ENCODE data around the gene ATG16L2.
"Not testable (repeated sequence)": the region's sequence is repeated elsewhere in the genome, so short reads cannot be mapped to it uniquely, and the experiment has no call there.

ATG16L2 gene

GRCh38 chr11:72826942-72827480 is 12.8 kb downstream of the ATG16L2 start:
- no peak for DNase-seq

GRCh38 chr11:72827656-72828055 is 13.4 kb downstream of the ATG16L2 start:
- not testable (repeated sequence) for DNase-seq

DNA sequence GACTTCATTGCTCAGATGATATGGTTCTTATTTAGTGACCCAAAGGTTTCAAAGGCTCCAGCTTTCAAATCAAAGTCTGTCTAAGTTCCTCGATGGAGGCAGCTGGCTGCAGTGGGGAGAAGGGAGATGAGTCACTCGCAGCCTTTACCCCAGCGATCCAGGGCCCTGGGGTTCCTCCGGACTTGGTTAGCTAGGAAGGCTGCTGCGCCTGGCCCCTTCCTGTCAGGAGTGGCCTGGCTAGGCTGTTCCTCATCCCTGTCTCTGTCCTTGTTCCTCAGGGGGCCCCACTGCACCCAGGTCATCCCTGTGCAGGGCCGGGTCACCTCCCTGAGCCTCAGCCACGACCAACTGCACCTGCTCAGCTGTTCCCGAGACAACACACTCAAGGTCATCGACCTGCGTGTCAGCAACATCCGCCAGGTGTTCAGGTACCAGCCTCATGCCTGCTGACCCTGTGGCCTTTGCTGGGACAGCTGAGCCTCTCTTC is 13.9 kb downstream of the ATG16L2 start:
- no peak for DNase-seq

GRCh38 chr11:72828692-72829101 is 14.5 kb downstream of the ATG16L2 start:
- DNase-seq, result no peak

DNA sequence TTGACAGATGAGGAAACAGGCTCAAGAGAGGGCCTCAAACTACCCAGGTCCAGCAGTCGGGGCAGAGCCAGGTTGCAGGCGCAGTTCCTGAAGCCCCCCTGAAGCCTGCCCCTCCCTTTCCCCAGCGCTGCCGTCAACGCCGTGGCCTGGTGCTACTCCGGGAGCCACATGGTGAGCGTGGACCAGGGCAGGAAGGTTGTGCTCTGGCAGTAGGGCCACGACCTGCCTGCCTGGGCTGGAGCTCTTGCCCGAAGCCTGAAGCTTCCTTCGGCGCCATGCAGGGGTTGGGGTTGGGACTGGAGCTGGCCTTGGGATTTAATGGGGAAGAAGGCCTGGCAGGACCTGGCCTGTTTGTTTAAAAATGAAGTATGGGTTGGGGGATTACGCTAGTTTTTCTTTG is 15.0 kb downstream of the ATG16L2 start:
- no peak for DNase-seq

- DNase-seq, result no peak
These were observed 15.8 kb downstream of the ATG16L2 start for GRCh38 chr11:72829884-72830533.

DNA sequence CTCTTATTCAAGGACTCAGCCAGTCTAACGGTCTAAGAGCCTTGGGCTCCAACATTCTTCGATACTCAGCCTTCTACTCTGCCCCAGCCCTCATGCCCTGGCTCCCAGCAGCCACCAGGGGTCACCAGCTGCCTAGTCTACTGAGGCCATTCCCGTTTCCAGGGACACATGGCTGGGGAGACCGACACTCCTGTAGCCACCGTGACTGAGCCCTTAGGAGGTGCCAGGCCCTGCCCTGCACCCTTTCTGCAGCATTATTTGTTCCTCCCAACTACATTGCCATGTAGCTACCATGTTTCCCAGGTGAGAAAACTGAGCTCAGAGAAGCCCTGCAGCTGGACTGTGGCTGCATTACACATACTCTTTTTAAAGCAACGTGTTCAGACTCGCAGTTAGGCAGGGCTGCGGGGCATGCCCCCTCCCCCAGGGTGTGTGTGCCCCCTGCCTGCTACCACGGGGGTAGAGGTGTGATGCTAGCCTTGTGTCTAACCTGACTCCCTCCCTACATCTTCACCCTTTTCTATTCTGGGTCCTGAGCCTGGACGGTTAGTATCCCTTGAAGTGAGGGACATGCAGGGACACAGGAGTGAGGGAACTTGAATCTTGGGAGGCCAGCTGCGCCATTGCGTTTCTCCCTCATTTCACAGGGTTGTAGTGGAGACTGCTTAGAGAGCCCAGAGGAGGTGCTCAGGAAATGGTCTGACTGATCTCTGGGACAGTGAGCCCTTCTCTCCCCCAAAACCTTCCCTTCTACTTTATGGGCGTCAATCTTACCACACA is 17.5 kb downstream of the ATG16L2 start:
- DNase-seq, result peak; percentile 72

- no peak for DNase-seq
These were observed 18.3 kb downstream of the ATG16L2 start for GRCh38 chr11:72832301-72833082.

DNA sequence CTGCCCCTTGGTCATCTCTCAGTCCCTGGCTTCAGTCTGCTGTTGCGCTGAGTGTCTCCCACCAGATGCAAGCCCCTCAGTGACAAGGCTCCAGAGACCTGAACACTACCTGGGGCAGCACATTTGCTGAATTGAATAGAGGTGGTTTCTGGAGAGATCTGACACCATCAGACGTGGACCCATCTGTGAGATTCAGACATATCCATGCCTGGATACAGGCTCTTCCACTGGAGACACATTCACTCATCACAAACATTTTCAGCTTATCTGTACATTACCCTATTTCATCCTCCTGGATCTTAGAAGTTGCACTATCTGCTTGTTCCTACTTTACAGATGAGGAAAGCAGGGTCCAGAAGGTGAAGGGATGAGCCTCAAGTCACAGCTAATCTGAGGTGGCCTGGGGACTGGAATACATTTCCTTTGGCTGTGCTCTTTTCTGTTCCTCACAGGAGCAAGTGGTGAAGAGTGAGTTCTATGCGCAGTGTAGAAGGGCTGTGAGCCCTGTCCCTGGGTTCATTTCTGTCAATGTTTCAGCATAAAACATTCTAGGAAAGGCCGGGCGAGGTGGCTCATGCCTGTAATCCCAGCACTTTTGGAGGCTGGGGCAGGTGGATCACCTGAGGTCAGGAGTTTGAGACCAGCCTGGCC is 19.0 kb downstream of the ATG16L2 start:
- no peak for DNase-seq

- no peak for DNase-seq
These were observed 19.7 kb downstream of the ATG16L2 start for GRCh38 chr11:72833811-72834493.

DNA sequence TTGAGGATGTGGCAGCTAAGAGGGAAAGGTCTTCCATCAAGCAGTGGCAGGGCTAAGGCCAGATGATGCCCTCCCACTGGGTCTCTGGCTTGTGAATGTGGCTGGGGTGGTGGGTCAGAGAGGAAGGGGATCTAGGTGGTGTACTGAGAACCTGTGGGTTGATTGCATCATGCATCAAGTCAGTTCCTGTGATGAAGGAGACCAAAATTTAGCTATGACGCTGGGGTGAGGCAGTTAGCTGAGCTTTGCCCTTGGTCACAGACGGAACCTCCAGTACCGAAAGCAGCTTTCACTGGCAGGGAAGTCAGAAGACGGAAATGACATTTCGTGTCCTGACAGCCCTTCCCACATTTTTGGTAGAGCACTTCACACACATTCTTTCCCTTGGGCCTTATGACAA is 20.7 kb downstream of the ATG16L2 start:
- no peak for DNase-seq

- no peak for DNase-seq
These were observed 21.9 kb downstream of the ATG16L2 start for GRCh38 chr11:72836111-72836510.

GRCh38 chr11:72838691-72839305 is 24.6 kb downstream of the ATG16L2 start:
- no peak for DNase-seq

GRCh38 chr11:72840780-72841179 is 26.6 kb downstream of the ATG16L2 start:
- no peak for DNase-seq

DNA sequence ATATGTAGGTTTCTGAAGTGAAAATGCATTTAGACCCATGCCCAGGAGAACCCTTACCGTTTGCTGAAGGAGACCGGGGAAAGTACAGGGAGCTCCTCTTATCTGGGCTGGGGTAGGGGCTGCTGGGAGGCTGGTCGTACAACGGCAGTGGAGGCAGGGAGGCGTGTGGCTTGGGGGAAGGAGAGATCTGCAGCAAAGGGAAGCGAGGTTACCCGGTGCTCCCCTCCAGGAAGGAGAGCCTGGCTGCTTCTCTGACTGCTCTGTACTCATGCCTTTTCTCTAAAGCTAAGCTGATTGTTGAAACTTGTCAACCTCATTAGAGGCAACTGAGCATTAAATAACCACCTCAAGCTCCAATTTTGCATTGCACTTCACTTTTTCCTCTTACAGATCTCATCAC is 27.2 kb downstream of the ATG16L2 start:
- no peak for DNase-seq

DNA sequence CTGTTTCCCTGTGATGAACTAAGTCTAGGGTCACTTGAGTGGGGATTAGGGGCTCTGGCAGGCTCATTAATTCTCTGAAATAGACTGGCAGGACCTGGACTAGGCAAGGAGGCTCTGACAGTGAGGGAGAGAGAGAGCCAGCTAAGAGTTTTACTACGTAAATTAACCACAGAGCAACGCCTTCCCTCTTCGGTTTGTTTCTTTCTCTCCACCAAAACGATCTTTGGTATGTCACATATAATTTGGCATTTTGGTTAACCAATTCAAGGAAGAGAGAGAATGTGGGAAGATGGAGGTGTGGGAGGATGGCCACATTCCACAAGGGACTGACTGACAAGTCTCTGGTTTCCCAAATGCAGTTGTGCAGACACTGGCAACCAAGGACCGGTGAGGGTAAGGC is 27.9 kb downstream of the ATG16L2 start:
- DNase-seq, result no peak

GRCh38 chr11:72842653-72843330 is 28.6 kb downstream of the ATG16L2 start:
- DNase-seq, result no peak

GRCh38 chr11:72844356-72844755 is 30.1 kb downstream of the ATG16L2 start:
- DNase-seq, result no peak

- DNase-seq, result peak; percentile 51
These were observed 34.7 kb downstream of the ATG16L2 start for GRCh38 chr11:72848846-72849466.

DNA sequence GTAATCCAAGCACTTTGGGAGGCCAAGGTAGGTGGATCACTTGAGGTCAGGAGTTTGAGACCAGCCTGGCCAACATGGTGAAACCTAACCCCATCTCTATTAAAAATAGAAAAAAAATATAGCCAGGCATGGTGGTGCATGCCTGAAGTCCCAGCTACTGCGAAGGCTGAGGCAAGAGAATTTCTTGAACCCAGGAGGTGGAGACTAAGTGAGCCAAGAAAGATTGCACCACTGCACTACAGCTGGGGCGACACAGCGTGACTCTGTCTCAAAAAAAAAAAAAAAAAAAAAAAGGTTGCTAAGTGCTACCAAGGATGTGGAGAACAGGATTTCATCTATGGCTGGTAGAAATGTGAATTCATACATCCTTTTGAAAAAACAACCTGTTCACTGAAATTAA is 36.6 kb downstream of the ATG16L2 start:
- no peak for DNase-seq

- no peak for DNase-seq
These were observed 37.5 kb downstream of the ATG16L2 start for GRCh38 chr11:72851726-72852125.

Data from activated CD4-positive, alpha-beta T cell treated with anti-CD3 and anti-CD28 coated beads for 48 hours (primary cell).